Endothelial cell of umbilical vein (primary cell): ENCODE data around the gene ARHGEF16. TPM values are rescaled to one million over a fixed set of nuclear protein-coding genes. Genes with fewer than 3 reads are reported as not detected.

Source experiments
- BruUV-seq: library from RNA; stranded (reverse); fragments of 400-500 nt; replicated peaks from 2 replicates; lab custom pipeline; 2021; lab: Mats Ljungman, UMichigan
- CTCF ChIA-PET: fragments of 300-600, 350-600 bp; sonication (Branson Sonifier 250); formaldehyde crosslinking; loops from one replicate; lab custom pipeline; 2021; ENCODE audit warnings: antibody characterized with exemption, inconsistent platforms; lab: Charles Lee
- POLR2A ChIA-PET: fragments of 300-600, 350-600 bp; sonication (Branson Sonifier 250); formaldehyde crosslinking; loops from one replicate; lab custom pipeline; 2021; ENCODE audit warnings: antibody characterized with exemption, inconsistent platforms; lab: Charles Lee
- DNase-seq: peaks from one replicate; pipeline ENCODE4 v3.0.0-alpha.2; 2011; ENCODE audit warnings: low read depth, low spot score
- FAIRE-seq: peaks from 2 replicates; lab custom pipeline; 2011; peaks lifted over from hg19 to GRCh38; lab: Jason Lieb, UNC
- H2AFZ ChIP-seq: 2 replicates; pipeline ENCODE4 v1.6.0; 2012; ENCODE audit warnings: low read depth, low read length, control low read depth, inconsistent platforms
- H3K27ac ChIP-seq: 2 replicates; pipeline ENCODE4 v1.5.1; 2011; ENCODE audit warnings: low read depth, mild to moderate bottlenecking, control low read depth, low read length, moderate library complexity; ENCODE audit not compliant: insufficient read depth
- H3K27me3 ChIP-seq, 2 experiments: 2 replicates each; pipeline versions ENCODE4 v1.6.0 to v1.6.1; 2011; ENCODE audit warnings: low read length in 2 of 2, mixed read lengths in 1 of 2; ENCODE audit not compliant: control insufficient read depth in 2 of 2, insufficient read depth in 2 of 2
- H3K36me3 ChIP-seq, 2 experiments: 2 replicates in 1 of 2; 3 replicates in 1 of 2; pipeline ENCODE4 v1.5.1; 2011; ENCODE audit warnings: low read length in 2 of 2, mild to moderate bottlenecking in 1 of 2, moderate library complexity in 1 of 2; ENCODE audit not compliant: control insufficient read depth in 2 of 2, insufficient read depth in 2 of 2; ENCODE audit errors: extremely low read depth in 1 of 2
- H3K4me1 ChIP-seq: 3 replicates; pipeline ENCODE4 v1.5.1; 2011; ENCODE audit warnings: mild to moderate bottlenecking, low read length; ENCODE audit not compliant: control insufficient read depth, insufficient read depth; ENCODE audit errors: extremely low read depth
- H3K4me2 ChIP-seq: 2 replicates; pipeline ENCODE4 v1.6.1; 2011; ENCODE audit warnings: low read length, control low read depth, mixed read lengths; ENCODE audit not compliant: insufficient read depth
- H3K4me3 ChIP-seq, 3 experiments: fragments of 200-600 bp in 1 of 3; sonication (generic), shearing (Covaris generic) in 1 of 3; replicated peaks in 1 of 3; 2 replicates each; pipeline ENCODE4 v1.5.1; 2011 to 2016; ENCODE audit warnings: control low read depth in 3 of 3, low read length in 3 of 3, mild to moderate bottlenecking in 2 of 3, inconsistent platforms in 1 of 3, low read depth in 1 of 3, moderate library complexity in 1 of 3; ENCODE audit not compliant: insufficient read depth in 1 of 3
- H3K79me2 ChIP-seq: 2 replicates; pipeline ENCODE4 v1.6.0; 2012; ENCODE audit warnings: low read length, inconsistent platforms; ENCODE audit not compliant: control insufficient read depth, insufficient read depth
- H3K9ac ChIP-seq: replicated peaks from 2 replicates; pipeline ENCODE3; 2011; ENCODE audit warnings: low read length, control low read depth; ENCODE audit not compliant: insufficient read depth; ENCODE audit errors: extremely low read depth
- H3K9me1 ChIP-seq: replicated peaks from 3 replicates; pipeline ENCODE4 v1.6.0; 2011; ENCODE audit warnings: mild to moderate bottlenecking, low read length; ENCODE audit not compliant: control insufficient read depth, insufficient read depth; ENCODE audit errors: extremely low read depth
- H3K9me3 ChIP-seq: replicated peaks from 2 replicates; pipeline ENCODE4 v1.5.1; 2012; ENCODE audit warnings: low read length, inconsistent platforms; ENCODE audit not compliant: control insufficient read depth, insufficient read depth
- H4K20me1 ChIP-seq: replicated peaks from 2 replicates; pipeline ENCODE3; 2011; ENCODE audit warnings: mild to moderate bottlenecking, low read length; ENCODE audit not compliant: control insufficient read depth, insufficient read depth; ENCODE audit errors: extremely low read depth
- EZH2 ChIP-seq: IDR thresholded peaks from 2 replicates; pipeline ENCODE4 v1.6.1; 2012; ENCODE audit warnings: borderline replicate concordance, low read depth, mild to moderate bottlenecking, moderate library complexity, low read length, inconsistent platforms; ENCODE audit not compliant: severe bottlenecking
- FOS ChIP-seq: IDR thresholded peaks from 2 replicates; pipeline ENCODE4 v1.6.1; 2011; ENCODE audit warnings: mild to moderate bottlenecking, low read length, moderate library complexity, borderline replicate concordance; ENCODE audit not compliant: insufficient read depth
- GATA2 ChIP-seq: IDR thresholded peaks from 2 replicates; pipeline ENCODE4 v1.7.0; 2011; ENCODE audit warnings: low read depth, mild to moderate bottlenecking, moderate library complexity, mixed read lengths, low read length; ENCODE audit not compliant: insufficient read length, insufficient read depth
- JUN ChIP-seq: IDR thresholded peaks from 2 replicates; pipeline ENCODE4 v1.6.1; 2011; ENCODE audit warnings: borderline replicate concordance, low read depth; ENCODE audit not compliant: insufficient read length, insufficient read depth
- MYC ChIP-seq: IDR thresholded peaks from one replicate; pipeline ENCODE4 v1.6.1; 2011; ENCODE audit warnings: mild to moderate bottlenecking, low read depth, low read length
- POLR2A ChIP-seq: IDR thresholded peaks from 2 replicates; pipeline ENCODE4 v1.6.1; 2012; ENCODE audit warnings: low read depth, mild to moderate bottlenecking, control low read depth, low read length
- POLR2AphosphoS5 ChIP-seq: IDR thresholded peaks from 2 replicates; pipeline ENCODE4 v1.6.1; 2012; ENCODE audit warnings: low read depth, mild to moderate bottlenecking, control low read depth, low read length, moderate library complexity; ENCODE audit not compliant: insufficient read depth
- dilution Hi-C: fragments of 300-500 bp; cut with MboI; formaldehyde crosslinking; loops from one replicate; pipeline ENCODE4 v1.15.0; 2019; ENCODE audit warnings: low sequenced_read_pairs; ENCODE audit not compliant: extremely low pct_ligation_motif_present
- intact Hi-C: fragments of 100-400 bp; cut with micrococcal nuclease; formaldehyde crosslinking; loops from one replicate; pipeline ENCODE4 v1.10.0; 2022
- polyA plus RNA-seq, 4 experiments: library from polyadenylated mRNA; depleted of rRNA in 3 of 4; stranded (reverse) in 3 of 4; unstranded in 1 of 4; fragments of >200 nt; gene quantifications; 2 replicates each; pipeline versions ENCODE4 v1.2.1 to v1.2.3, GENCODE V29; 2011 to 2012; ENCODE audit warnings: missing spikeins in 1 of 4
- total RNA-seq: library from RNA; stranded (reverse); gene quantifications from 2 replicates; pipeline ENCODE4 v1.2.3, GENCODE V29; 2021
- TF ChIP-seq, protein P1 (sequence below), 2 donors: IDR thresholded peaks; 1 replicate in 1 of 2; 2 replicates in 1 of 2; pipeline ENCODE4 v1.5.1; 2011; ENCODE audit warnings: low read length in 2 of 2, mild to moderate bottlenecking in 2 of 2, moderate library complexity in 2 of 2, control low read depth in 1 of 2, inconsistent platforms in 1 of 2, low read depth in 1 of 2; ENCODE audit not compliant: insufficient read depth in 1 of 2; ENCODE audit errors: extremely low read depth in 1 of 2
- TF ChIP-seq, protein P2 (sequence below): IDR thresholded peaks from 2 replicates; pipeline ENCODE4 v1.6.1; 2011; ENCODE audit not compliant: insufficient read depth, insufficient read length

The ARHGEF16 gene
- total and polyA plus RNA-seq, 2 donors (not counting 3 experiments of a cell fraction or from before 2014, with no cell fraction given): 0.52 to 1.3 TPM

GRCh38 chr1:3515272-3515671, 60.8 kb downstream of the ARHGEF16 start:
- no TSS peak for BruUV-seq

GRCh38 chr1:3515774-3516480, 61.5 kb downstream of the ARHGEF16 start:
- CTCF ChIA-PET: no interaction called here
- dilution Hi-C loops: no loop called here
- Histone ChIP-seq H3K9ac (no peak overlapping the region), H3K4me1 (no peaks in the 10 kb centered on the region), H3K4me2 (no peak overlapping the region), H3K9me1 (no peaks in the 10 kb centered on the region), H3K79me2 (no peaks in the 10 kb centered on the region), H3K36me3 (no peaks in the 10 kb centered on the region), H3K4me3 (no peak overlapping the region), H3K27ac (no peak overlapping the region), H3K27me3 (no peaks in the 10 kb centered on the region), H4K20me1 (no peaks in the 10 kb centered on the region), H2AFZ (no peak overlapping the region), H3K9me3 (no peaks in the 10 kb centered on the region)
- POLR2A ChIA-PET: no interaction called here
- DNase-seq (no peak), FAIRE-seq (no peak)
- no peak for TF ChIP-seq FOS
- TF ChIP-seq MYC: no peak
- TF ChIP-seq EZH2: no peak
- TF ChIP-seq JUN: no peak
- no peak for TF ChIP-seq POLR2AphosphoS5
- TF ChIP-seq GATA2: no peak
- TF ChIP-seq POLR2A: no peak
- TF ChIP-seq, protein P1, sequence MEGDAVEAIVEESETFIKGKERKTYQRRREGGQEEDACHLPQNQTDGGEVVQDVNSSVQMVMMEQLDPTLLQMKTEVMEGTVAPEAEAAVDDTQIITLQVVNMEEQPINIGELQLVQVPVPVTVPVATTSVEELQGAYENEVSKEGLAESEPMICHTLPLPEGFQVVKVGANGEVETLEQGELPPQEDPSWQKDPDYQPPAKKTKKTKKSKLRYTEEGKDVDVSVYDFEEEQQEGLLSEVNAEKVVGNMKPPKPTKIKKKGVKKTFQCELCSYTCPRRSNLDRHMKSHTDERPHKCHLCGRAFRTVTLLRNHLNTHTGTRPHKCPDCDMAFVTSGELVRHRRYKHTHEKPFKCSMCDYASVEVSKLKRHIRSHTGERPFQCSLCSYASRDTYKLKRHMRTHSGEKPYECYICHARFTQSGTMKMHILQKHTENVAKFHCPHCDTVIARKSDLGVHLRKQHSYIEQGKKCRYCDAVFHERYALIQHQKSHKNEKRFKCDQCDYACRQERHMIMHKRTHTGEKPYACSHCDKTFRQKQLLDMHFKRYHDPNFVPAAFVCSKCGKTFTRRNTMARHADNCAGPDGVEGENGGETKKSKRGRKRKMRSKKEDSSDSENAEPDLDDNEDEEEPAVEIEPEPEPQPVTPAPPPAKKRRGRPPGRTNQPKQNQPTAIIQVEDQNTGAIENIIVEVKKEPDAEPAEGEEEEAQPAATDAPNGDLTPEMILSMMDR (IDR thresholded peaks at IDR 0.05; ENCODE audit: extremely low read depth in 1 of 2, insufficient read depth in 1 of 2, low read depth in 1 of 2, low read length in 2 of 2): no peak
- TF ChIP-seq, protein P2, sequence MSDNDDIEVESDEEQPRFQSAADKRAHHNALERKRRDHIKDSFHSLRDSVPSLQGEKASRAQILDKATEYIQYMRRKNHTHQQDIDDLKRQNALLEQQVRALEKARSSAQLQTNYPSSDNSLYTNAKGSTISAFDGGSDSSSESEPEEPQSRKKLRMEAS: no peak
- intact Hi-C loops: no loop called here
- BruUV-seq: no TSS peak

More at GRCh38 chr1:3515272-3515671, 60.8 kb downstream of the ARHGEF16 start:
- Histone ChIP-seq H3K4me3 (no peak overlapping the region), H3K27ac (no peak overlapping the region), H3K36me3 (no peaks in the 10 kb centered on the region), H3K4me1 (no peaks in the 10 kb centered on the region), H4K20me1 (no peaks in the 10 kb centered on the region), H3K27me3 (no peaks in the 10 kb centered on the region), H3K9me3 (no peaks in the 10 kb centered on the region), H3K79me2 (no peaks in the 10 kb centered on the region), H2AFZ (no peak overlapping the region), H3K4me2 (no peak overlapping the region), H3K9me1 (no peaks in the 10 kb centered on the region), H3K9ac (no peak overlapping the region)
- POLR2A ChIA-PET: no interaction called here
- intact Hi-C loops: no loop called here
- dilution Hi-C loops: no loop called here
- DNase-seq (no peak), FAIRE-seq (no peak)
- CTCF ChIA-PET: no interaction called here
- TF ChIP-seq POLR2A (no peak), EZH2 (no peak), GATA2 (no peak), MYC (no peak), JUN (no peak)
